SU-DHL-6 (cell line): Measurements from ENCODE around the gene NME7.

Experiments used
- H2AFZ ChIP-seq: fragments of 200-600 bp; sonication (generic); 2 replicates; pipeline ENCODE4 v1.6.1; 2014; ENCODE audit warnings: low read depth, mild to moderate bottlenecking, moderate library complexity, mixed read lengths, antibody characterized with exemption, low read length; ENCODE audit not compliant: severe bottlenecking
- H3F3A ChIP-seq: fragments of 200-600 bp; shearing (Covaris generic); 2 replicates; pipeline ENCODE4 v1.6.0; 2016; ENCODE audit warnings: antibody characterized with exemption, mild to moderate bottlenecking; ENCODE audit not compliant: insufficient read depth
- H3K27ac ChIP-seq: fragments of 200-600 bp; sonication (generic); 2 replicates; pipeline ENCODE4 v1.5.1; 2016; ENCODE audit warnings: low read depth, mild to moderate bottlenecking, low read length, moderate library complexity, mixed read lengths
- H3K27me3 ChIP-seq: fragments of 200-600 bp; sonication (generic), shearing (Covaris generic); 2 replicates; pipeline ENCODE4 v1.6.0; 2014; ENCODE audit warnings: mild to moderate bottlenecking, low read length
- H3K36me3 ChIP-seq: fragments of 200-600 bp; sonication (generic); 2 replicates; pipeline ENCODE4 v1.6.1; 2014; ENCODE audit warnings: mild to moderate bottlenecking, low read length, mixed read lengths
- H3K4me2 ChIP-seq: fragments of 300-600, 200-600 bp; shearing (Covaris generic), sonication (generic); 2 replicates; pipeline ENCODE4 v1.6.0; 2014; ENCODE audit warnings: low read length, low read depth, mild to moderate bottlenecking; ENCODE audit not compliant: poor library complexity, severe bottlenecking
- H3K4me3 ChIP-seq: fragments of 200-600 bp; sonication (generic); 2 replicates; pipeline ENCODE4 v1.5.1; 2014; ENCODE audit warnings: antibody characterized with exemption, low read length, mild to moderate bottlenecking, mixed read lengths; ENCODE audit not compliant: insufficient read depth, poor library complexity, severe bottlenecking
- H3K79me2 ChIP-seq: fragments of 200-600 bp; sonication (generic); 2 replicates; pipeline ENCODE4 v1.6.1; 2014; ENCODE audit warnings: mild to moderate bottlenecking, low read length, moderate library complexity; ENCODE audit not compliant: insufficient read depth
- H3K9ac ChIP-seq: fragments of 200-600 bp; sonication (generic); 2 replicates; pipeline ENCODE4 v1.7.0; 2014; ENCODE audit warnings: mild to moderate bottlenecking, low read length
- H3K9me2 ChIP-seq: fragments of 200-600 bp; sonication (generic); replicated peaks from 2 replicates; pipeline ENCODE4 v1.6.1; 2014; ENCODE audit warnings: low read length; ENCODE audit not compliant: insufficient read depth
- H3K9me3 ChIP-seq: fragments of 200-600 bp; sonication (generic); 2 replicates; pipeline ENCODE4 v1.6.1; 2014; ENCODE audit warnings: low read length, mixed read lengths; ENCODE audit not compliant: insufficient read depth
- H4K20me1 ChIP-seq: fragments of 200-600 bp; sonication (generic); 2 replicates; pipeline ENCODE4 v1.6.1; 2014; ENCODE audit warnings: low read depth, mild to moderate bottlenecking, antibody characterized with exemption, low read length, moderate library complexity, mixed read lengths
- EZH2phosphoT487 ChIP-seq: fragments of 200-600 bp; sonication (generic), shearing (Covaris generic); conservative IDR thresholded peaks from 2 replicates; pipeline ENCODE4 v1.6.1; 2018; ENCODE audit warnings: mild to moderate bottlenecking, antibody characterized with exemption, low read length, moderate library complexity, mixed read lengths
- TF ChIP-seq, protein P1 (sequence below): fragments of 200-600 bp; sonication (generic); IDR thresholded peaks from one replicate; pipeline ENCODE4 v1.5.1; 2017; ENCODE audit warnings: antibody characterized with exemption, mild to moderate bottlenecking, low read length, moderate library complexity; ENCODE audit not compliant: insufficient read depth, poor library complexity, severe bottlenecking

The NME7 gene

DNA sequence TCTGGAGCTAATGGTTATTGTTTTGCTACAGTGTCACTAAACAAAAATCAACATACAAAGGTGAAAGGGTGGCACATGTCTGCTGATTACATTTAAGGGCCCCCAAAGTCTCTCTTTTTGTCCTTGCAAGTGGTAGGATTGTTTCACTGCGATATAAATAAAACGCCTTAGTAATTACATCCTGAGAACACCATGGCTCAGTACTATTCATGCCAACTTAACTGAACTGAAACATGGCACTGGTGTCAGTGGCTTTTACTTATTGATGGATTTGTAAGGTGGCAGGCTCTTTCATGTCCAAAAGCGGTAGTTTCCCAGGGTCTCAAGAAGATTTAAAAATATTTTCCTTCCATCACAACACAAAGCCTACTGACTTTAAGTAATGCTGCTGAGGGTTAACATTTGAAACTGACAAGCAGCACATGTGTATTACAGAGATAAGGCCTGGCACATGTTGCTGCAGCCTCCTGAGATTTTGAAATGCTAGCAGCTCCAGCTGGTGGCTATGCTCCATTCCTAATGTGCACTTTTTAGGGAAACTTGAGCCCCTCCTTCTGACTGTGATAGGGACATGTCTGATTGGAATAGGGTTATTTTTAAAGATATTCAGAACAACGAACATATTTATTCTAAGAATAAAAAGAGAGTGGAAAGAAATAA is 174.3 kb downstream of the NME7 start:
- no peak for TF ChIP-seq EZH2phosphoT487
- TF ChIP-seq, protein P1, sequence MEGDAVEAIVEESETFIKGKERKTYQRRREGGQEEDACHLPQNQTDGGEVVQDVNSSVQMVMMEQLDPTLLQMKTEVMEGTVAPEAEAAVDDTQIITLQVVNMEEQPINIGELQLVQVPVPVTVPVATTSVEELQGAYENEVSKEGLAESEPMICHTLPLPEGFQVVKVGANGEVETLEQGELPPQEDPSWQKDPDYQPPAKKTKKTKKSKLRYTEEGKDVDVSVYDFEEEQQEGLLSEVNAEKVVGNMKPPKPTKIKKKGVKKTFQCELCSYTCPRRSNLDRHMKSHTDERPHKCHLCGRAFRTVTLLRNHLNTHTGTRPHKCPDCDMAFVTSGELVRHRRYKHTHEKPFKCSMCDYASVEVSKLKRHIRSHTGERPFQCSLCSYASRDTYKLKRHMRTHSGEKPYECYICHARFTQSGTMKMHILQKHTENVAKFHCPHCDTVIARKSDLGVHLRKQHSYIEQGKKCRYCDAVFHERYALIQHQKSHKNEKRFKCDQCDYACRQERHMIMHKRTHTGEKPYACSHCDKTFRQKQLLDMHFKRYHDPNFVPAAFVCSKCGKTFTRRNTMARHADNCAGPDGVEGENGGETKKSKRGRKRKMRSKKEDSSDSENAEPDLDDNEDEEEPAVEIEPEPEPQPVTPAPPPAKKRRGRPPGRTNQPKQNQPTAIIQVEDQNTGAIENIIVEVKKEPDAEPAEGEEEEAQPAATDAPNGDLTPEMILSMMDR = no peak
- no peaks in the 10 kb centered on the region for H3K9me3 ChIP-seq
- H2AFZ ChIP-seq = no peak overlapping the region
- H3K36me3 ChIP-seq = no peaks in the 10 kb centered on the region
- no peak overlapping the region for H3K9ac ChIP-seq
- H3K9me2 ChIP-seq = no peaks in the 10 kb centered on the region
- H3K4me3 ChIP-seq = no peak overlapping the region
- no peaks in the 10 kb centered on the region for H4K20me1 ChIP-seq
- no peaks in the 10 kb centered on the region for H3F3A ChIP-seq
- no peaks in the 10 kb centered on the region for H3K79me2 ChIP-seq
- no peak overlapping the region for H3K27ac ChIP-seq
- H3K4me2 ChIP-seq = no peak overlapping the region
- no peaks in the 10 kb centered on the region for H3K27me3 ChIP-seq

GRCh38 chr1:169186106-169186505 is 181.5 kb downstream of the NME7 start:
- no peaks in the 10 kb centered on the region for H4K20me1 ChIP-seq
- H3F3A ChIP-seq = no peaks in the 10 kb centered on the region
- H3K27ac ChIP-seq = no peak overlapping the region
- H3K9ac ChIP-seq = no peak overlapping the region
- no peak overlapping the region for H2AFZ ChIP-seq
- no peak for TF ChIP-seq EZH2phosphoT487
- TF ChIP-seq, protein P1 = no peak
- no peak overlapping the region for H3K4me3 ChIP-seq
- no peak overlapping the region for H3K4me2 ChIP-seq
- H3K9me2 ChIP-seq = no peaks in the 10 kb centered on the region
- no peaks in the 10 kb centered on the region for H3K27me3 ChIP-seq
- no peaks in the 10 kb centered on the region for H3K36me3 ChIP-seq
- H3K79me2 ChIP-seq = no peaks in the 10 kb centered on the region
- H3K9me3 ChIP-seq = no peaks in the 10 kb centered on the region

DNA sequence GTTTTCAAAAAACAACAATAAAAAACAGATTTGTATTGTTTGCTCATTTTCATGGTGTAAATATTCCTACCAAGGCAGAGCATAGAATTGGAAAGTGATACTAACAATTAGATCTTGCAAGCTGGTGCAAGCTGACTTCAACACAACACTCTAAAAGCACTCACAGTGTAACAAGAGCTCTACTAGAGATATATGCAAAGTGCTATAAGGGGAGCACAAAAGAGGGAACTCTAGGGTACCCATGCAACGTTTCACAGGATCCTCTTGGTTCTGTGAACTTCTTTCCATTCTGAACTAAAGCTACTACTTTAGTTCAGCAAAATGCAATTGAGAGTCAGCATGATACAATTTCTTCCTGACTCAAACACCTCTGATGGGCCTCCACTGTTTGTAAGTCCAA is 182.8 kb downstream of the NME7 start:
- H3K9me2 ChIP-seq = no peaks in the 10 kb centered on the region
- no peak overlapping the region for H3K9ac ChIP-seq
- H3K4me2 ChIP-seq = no peak overlapping the region

More for the DNA sequence above, 182.8 kb downstream of the NME7 start:
- no peaks in the 10 kb centered on the region for H3K27me3 ChIP-seq
- no peak for TF ChIP-seq EZH2phosphoT487
- TF ChIP-seq, protein P1 = no peak
- no peaks in the 10 kb centered on the region for H4K20me1 ChIP-seq
- H2AFZ ChIP-seq = no peak overlapping the region
- no peaks in the 10 kb centered on the region for H3K79me2 ChIP-seq
- no peak overlapping the region for H3K27ac ChIP-seq
- H3K4me3 ChIP-seq = no peak overlapping the region
- H3K36me3 ChIP-seq = no peaks in the 10 kb centered on the region
- H3F3A ChIP-seq = no peaks in the 10 kb centered on the region
- no peaks in the 10 kb centered on the region for H3K9me3 ChIP-seq
